ACHN (cell line): ENCODE measurements around the gene CRBN.

Source experiments
- DNase-seq: peaks from one replicate; pipeline ENCODE4 v3.0.0-alpha.2; 2015
- in situ Hi-C: cut with HindIII; loops from 2 replicates; pipeline ENCODE4 v1.10.0; 2017; ENCODE audit warnings: low sequenced_read_pairs, low pct_ligation_motif_present, low pct_unique_long_range_greater_than_20kb

Gene CRBN

DNA sequence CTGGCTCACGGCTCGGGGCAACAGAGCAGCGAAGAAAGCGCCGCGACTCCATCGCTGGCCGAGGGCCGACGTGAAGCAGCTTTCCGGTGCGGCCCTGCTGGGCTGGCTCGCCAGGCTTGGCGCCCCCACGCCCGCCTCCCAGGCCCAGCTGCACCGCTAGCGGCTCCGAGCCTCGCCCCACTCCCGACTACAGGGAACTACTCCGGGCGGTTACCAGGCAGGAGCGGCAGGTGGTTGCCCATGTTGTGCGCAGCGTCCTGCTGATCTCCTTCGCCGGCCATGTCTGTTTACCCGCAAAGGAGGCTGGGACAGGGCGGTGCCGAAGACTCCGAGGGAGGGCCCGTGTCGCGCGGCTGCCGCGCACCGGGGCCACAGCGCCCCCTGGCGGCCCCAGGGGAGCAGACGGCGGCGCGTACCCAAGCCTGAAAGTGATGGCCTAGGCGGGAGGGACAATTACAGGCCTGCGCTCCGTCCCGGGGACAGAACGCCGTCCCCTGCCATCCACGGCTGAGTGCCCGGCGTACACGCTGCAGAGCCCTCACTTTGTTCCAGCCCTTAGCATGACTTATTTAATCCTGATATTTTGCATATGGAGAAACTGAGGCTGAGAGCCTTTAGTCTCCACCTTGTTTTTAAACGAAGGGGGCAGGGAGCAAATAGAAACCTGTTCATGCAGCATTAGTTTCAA, at the start of gene CRBN:
Gene CRBN (minus strand): TSS at position 285 of the 688 bp plus-strand sequence. CDS start 4 bp downstream, at position 281.
- in situ Hi-C loops, result no loop called here
- peak; percentile 80 for DNase-seq

DNA sequence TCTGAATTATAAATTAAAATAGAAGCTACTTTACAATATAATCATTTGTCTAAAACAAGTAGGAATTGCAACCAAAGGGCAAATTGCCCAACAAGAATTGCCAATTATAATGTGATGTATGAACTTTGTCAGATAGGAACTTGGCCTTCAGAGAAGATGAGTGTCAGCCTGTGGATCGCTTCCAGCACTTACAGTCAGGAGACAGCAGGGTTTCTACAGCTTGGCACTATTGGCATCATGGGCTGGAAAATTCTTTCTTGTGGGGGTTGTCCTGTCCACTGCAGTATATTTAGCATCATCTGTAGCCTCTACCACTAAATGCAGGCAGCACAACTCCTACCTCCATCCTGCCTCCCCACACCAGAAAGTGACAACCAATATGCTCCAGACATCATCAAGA, 48.1 kb upstream of the CRBN start:
- DNase-seq, result no peak
- in situ Hi-C loops, result no loop called here

DNA sequence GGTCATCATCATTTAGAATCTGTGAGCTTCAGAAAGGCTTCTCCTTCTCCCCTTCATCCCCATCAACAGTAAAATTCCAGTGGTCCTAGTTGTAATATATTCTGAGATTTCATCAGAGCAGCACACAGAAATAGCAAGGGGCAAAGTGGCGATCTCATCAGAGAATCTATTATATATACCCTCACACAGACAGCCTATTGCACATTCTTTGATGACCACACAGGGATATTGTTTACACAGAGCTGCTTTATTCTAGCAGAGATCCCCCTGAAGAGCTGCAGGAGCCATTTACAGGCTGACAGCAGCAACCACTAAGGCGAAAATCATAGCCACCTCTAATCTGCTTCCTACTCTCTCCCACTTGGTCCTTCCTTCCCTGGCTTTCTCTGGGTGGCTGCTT, 42.0 kb upstream of the CRBN start:
- DNase-seq, result no peak
- in situ Hi-C loops, result no loop called here

DNA sequence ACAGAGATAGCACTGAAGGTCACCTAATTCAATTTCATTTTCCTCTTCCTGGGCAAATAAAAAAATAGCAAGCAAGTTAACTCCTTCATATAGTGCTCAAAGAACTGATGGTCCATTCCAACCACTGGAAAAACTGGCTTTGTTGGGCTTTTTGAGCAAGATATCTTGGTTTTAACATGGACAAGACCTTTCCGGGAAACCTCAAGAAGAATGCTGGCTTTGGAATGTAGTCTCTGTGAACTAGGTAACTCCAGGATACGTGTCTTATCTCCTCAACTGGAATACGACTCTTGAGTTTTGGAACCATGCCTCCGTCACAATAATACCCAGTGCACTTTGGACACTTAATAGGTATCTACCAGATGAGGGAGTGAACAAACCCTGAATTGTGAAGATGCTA, 36.9 kb upstream of the CRBN start:
- DNase-seq, result no peak
- in situ Hi-C loops, result no loop called here

- in situ Hi-C loops, result no loop called here
- DNase-seq, result no peak
These were observed 33.4 kb upstream of the CRBN start for GRCh38 chr3:3212781-3213440.

DNA sequence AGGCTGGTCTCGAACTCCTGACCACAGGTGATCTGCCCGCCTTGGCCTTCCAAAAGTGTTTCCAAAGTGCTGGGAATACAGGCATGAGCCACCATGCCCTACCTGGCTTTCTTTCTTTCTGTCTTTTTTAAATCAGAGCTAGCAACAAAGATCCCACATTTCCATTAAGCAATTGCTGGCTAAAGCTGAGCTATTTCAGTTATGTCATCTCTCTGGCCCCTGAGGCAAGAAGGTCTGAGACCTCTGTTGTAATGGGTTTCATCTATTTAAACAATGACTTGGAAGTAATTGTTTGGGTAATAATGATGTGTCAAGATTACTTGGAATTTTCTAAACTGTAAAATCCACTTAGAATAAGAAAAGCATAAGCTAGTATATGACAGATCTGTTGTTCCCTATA, 30.2 kb upstream of the CRBN start:
- no peak for DNase-seq
- in situ Hi-C loops, result no loop called here

DNA sequence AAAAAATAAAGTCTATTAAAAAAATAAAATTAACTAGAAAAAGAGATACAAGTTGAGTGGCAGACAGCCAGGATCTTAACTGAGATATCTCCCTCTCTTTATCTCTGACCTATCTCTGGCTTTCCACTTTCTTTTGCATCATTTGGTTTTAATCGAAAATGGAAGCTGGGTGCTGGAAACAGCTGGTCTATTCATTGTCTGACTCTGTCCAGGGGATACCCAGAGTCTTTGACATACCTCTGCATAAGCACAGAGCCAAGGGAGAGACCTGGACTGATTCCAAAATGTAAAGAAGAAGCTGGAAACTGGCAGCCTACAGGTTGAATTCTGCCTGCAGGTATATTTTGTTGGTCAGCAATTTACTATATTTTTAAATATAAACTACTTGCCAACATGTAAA, 29.6 kb upstream of the CRBN start:
- in situ Hi-C loops, result no loop called here
- no peak for DNase-seq

- in situ Hi-C loops, result no loop called here
- DNase-seq, result no peak
These were observed 22.1 kb upstream of the CRBN start for GRCh38 chr3:3201611-3202010.

DNA sequence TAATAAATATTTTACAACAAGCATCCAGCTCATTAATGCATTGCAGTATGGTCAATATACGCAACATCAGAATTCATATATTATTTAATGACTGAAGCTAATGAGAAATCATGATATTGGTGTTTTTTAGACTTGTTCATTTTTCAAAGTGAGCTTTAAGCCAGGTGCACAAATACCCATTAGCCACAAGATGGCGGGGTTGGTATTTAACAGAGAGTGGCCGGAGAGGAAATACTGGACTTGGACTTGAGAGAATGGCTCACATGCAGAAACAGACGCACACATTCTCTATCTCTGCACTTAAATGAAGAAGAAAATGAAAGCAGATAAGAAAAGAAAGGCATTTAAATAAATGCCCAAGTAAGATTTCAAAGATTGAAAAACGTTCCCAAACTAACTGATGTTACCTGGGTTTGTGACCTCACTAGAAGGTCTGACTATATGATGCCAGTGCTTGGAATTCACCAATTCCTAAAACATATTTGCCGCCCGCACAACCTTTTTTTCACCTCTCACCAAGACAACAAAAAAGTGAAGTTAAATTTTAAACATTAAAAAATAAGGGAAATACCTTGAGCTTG, 21.2 kb upstream of the CRBN start:
- DNase-seq, result peak; percentile 60
- in situ Hi-C loops, result no loop called here

DNA sequence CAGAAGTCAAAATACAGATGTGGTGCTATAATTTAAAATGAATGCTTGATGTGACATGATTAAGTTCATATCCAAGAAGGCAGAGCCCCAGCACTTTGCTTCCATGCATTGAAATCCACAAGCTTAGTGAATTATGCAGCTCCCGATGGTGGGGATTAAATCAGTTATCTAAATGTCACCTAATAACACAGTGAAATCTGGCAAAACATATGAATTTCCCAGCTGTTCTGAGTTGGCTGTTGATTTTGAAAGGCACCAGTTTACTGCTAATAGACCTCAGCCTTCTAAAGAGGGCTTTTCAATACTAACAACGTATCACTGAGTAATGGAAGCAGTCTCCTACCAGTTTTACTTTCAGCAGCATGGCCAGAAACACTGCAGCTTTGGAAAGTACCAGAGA, 19.8 kb upstream of the CRBN start:
- no peak for DNase-seq
- in situ Hi-C loops, result no loop called here

DNA sequence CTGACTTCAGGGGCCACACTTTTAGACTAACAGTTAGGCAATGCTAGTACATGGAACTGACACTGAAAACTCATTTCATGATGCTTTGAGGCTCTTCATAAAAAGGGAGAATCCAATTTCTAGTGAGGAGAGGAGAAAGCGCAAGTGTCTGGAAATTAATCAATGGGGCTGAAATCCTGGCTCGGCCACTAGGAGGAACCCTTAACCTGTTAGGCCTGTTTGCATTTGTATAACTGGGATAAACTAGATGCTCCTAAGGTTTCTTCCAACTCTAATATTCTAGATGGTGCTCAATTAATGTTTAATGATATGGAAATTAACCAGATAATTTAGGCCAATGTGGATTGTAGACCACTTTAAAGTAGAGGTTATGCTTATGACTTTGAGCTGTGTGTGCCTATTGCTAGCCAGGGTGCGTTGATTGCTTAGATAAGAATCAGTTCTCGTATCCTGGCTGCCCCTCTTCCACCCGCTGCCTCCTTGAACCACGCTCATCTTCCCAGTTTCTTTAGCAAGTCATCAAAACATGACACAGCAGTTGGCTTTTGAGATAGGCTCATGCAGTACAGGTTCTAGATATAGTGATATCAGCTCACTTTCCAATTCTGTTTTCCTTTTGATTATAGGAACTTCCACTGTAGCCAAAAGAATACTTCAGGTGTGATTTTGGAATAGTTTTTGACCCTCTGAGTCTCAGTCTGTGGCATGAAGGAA, 16.8 kb upstream of the CRBN start:
- peak; percentile 9 for DNase-seq

GRCh38 chr3:3194861-3195260, 15.4 kb upstream of the CRBN start:
- in situ Hi-C loops, result no loop called here
- DNase-seq, result no peak

More for the DNA sequence above, 16.8 kb upstream of the CRBN start:
- in situ Hi-C loops, result no loop called here

DNA sequence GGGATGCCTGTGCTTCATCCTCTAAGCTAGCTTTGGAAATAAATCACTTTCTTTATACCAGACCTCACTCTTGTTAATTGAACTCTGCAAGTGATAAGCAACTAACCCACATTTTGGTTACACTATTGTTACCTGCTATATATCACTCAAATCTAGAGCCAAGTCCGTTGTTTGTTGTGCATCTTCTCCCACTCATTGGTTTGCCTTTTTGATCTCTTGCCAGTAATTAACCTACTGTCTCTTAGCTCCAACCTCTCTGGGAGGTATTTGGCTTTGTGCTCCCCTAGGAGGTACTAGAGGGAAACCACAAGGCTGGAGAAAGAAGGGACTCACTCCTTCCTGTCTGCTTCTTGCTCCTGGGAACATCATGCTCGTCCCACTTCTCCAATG, 12.8 kb upstream of the CRBN start:
- DNase-seq, result no peak
- in situ Hi-C loops, result no loop called here

DNA sequence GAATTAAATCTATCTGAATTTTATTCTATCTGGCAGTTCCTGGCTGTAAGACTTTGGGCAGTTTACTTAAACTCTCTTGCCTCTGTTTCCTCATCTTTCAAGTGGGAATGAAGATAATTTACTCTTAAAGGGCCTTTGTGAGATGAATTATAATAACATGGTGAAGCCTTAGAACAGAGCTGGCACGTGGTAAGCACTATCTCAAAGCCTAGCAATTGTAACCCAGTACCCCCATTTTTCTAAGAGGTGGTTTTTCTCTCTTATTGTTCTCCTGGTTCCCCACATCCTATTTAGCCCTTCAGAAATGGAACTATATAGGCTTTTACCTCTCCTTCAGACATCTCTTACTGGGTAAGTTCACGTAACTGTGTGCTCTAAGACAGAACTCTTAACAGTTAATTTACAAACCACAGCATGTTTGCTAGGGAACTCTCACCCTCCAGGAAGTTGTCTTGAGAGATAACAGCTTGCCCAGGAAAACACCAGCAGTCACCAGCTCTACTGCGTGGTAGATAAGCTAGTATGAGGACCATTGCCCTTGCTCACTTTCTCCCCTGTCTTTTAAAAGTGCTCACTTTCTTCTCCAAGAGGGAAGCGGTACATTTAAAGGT, 12.3 kb upstream of the CRBN start:
- no peak for DNase-seq
- in situ Hi-C loops, result no loop called here

DNA sequence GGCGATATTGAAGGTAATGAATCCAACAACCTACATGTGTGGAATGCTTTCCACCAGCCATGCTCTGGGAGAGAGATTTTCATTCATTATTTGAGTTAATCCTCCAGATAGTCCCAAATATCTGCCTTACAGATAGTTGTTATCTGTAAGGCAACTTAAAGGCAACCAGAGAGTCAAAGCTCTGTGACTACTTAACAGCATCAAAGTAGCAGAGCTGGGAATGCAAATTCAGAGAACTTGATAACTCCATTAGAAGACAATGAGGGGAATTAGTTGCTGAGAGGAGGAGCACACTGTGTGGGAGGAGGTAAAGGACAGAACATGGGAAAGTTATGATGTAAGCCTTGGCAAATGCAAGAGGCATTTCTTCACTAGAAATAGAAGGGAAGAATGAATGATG, 10.5 kb upstream of the CRBN start:
- no peak for DNase-seq
- in situ Hi-C loops, result no loop called here

DNA sequence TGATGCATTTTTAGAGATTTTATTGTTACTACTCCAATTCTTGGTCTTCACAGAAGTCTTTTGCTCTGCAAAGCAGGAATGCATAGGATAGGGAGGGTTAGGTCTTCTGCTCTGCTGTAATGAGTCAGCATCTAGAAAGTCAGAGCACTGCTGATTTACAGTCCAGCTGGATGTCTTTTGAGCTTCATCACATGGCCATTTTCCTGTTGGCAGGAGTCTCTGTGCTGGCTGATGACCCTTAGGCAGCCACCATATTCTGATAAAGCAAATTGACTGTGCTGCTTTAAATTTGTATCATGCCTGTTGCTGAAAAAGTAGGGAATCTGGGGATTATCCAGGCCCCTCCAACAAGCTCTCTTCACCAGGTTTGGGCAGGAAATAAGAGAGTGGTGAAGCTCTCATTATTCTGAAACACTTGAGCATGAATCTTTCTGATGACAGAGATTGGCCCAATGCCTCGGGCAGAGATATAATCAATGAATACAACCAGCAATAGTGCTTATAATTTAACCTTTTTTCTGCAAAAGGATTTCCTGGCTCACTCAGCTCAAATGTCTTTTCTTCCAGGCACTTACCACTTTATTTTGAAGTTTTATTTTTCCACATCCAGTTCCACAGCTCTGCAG, 9.7 kb upstream of the CRBN start:
- DNase-seq, result no peak
- in situ Hi-C loops, result no loop called here

GRCh38 chr3:3184876-3185275, 5.4 kb upstream of the CRBN start:
- no peak for DNase-seq
- in situ Hi-C loops, result no loop called here

DNA sequence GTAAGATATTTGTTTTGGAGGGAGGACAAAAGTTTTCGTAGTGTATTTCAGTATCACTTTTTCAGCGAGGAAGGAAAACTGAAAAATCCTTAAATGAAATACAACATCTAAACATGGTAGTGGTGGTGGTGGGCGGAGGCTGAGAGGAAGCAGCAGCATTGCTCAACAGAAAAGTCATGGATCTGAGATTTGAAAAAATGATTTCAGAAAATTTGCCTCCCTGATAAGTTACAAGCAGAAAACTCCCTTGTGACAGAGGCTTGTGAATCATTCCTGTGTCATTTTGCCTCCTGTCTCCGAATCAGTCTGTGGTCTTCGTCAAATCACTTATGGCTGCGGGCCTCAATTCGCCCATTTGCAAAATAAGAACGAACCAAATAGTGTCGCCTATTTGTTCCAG, 965 bp upstream of the CRBN start:
- no peak for DNase-seq

More for the DNA sequence above, 965 bp upstream of the CRBN start:
- in situ Hi-C loops, result no loop called here
